HG02938 (cell line): Measurements from ENCODE around the gene CELF4.

Experiments
- ATAC-seq: cut with Tn5 transposase; IDR thresholded peaks from one replicate; pipeline ENCODE4 v1.9.1; 2021; ENCODE audit warnings: mild to moderate bottlenecking, moderate library complexity; ENCODE audit not compliant: unreplicated experiment

CELF4 gene

GRCh38 chr18:37529296-37529695 lies 36.3 kb downstream of the CELF4 start:
- ATAC-seq, result no peak

- no peak for ATAC-seq
Observed at GRCh38 chr18:37527395-37527794, 38.2 kb downstream of the CELF4 start.

- ATAC-seq, result no peak
Observed at GRCh38 chr18:37525262-37525585, 40.4 kb downstream of the CELF4 start.

- ATAC-seq, result no peak
Observed at GRCh38 chr18:37524498-37525261, 40.9 kb downstream of the CELF4 start.

- no peak for ATAC-seq
Observed at GRCh38 chr18:37524139-37524497, 41.5 kb downstream of the CELF4 start.

- no peak for ATAC-seq
Observed at GRCh38 chr18:37521510-37522465, 43.8 kb downstream of the CELF4 start.

- ATAC-seq, result no peak
Observed at GRCh38 chr18:37520508-37520907, 45.1 kb downstream of the CELF4 start.

- ATAC-seq, result no peak
Observed at GRCh38 chr18:37519510-37520135, 46.0 kb downstream of the CELF4 start.

GRCh38 chr18:37516361-37516853 lies 49.2 kb downstream of the CELF4 start:
- ATAC-seq, result no peak

- no peak for ATAC-seq
Observed at GRCh38 chr18:37514953-37515352, 50.6 kb downstream of the CELF4 start.

GRCh38 chr18:37512400-37512799 lies 53.2 kb downstream of the CELF4 start:
- ATAC-seq, result no peak

GRCh38 chr18:37511721-37512298 lies 53.8 kb downstream of the CELF4 start:
- ATAC-seq, result no peak

- no peak for ATAC-seq
Observed at GRCh38 chr18:37509600-37509999, 56.0 kb downstream of the CELF4 start.

- ATAC-seq, result no peak
Observed at GRCh38 chr18:37508207-37508606, 57.4 kb downstream of the CELF4 start.

- ATAC-seq, result no peak
Observed at GRCh38 chr18:37507239-37507638, 58.4 kb downstream of the CELF4 start.

GRCh38 chr18:37506001-37506400 lies 59.6 kb downstream of the CELF4 start:
- ATAC-seq, result no peak

- no peak for ATAC-seq
Observed at GRCh38 chr18:37505321-37505720, 60.3 kb downstream of the CELF4 start.

- no peak for ATAC-seq
Observed at GRCh38 chr18:37502601-37503000, 63.0 kb downstream of the CELF4 start.

- no peak for ATAC-seq
Observed at GRCh38 chr18:37502036-37502435, 63.6 kb downstream of the CELF4 start.

GRCh38 chr18:37501136-37501535 lies 64.5 kb downstream of the CELF4 start:
- no peak for ATAC-seq

GRCh38 chr18:37499913-37500312 lies 65.7 kb downstream of the CELF4 start:
- no peak for ATAC-seq
